DLD1 (cell line): ENCODE measurements around the gene RNGTT.

ENCODE experiments used
- in situ Hi-C: cut with HindIII; loops from 2 replicates; pipeline ENCODE4 v1.10.0; 2017; ENCODE audit warnings: low sequenced_read_pairs

RNGTT gene

GRCh38 chr6:88619951-88620350 is 343.5 kb downstream of the RNGTT start:
- in situ Hi-C loops: no loop called here

GRCh38 chr6:88616380-88616779 is 347.0 kb downstream of the RNGTT start:
- in situ Hi-C loops: no loop called here

- in situ Hi-C loops: no loop called here
Measured at GRCh38 chr6:88614316-88614877, 349.0 kb downstream of the RNGTT start.

GRCh38 chr6:88612631-88613030 is 350.8 kb downstream of the RNGTT start:
- in situ Hi-C loops: no loop called here

- in situ Hi-C loops: no loop called here
Measured at GRCh38 chr6:88611721-88612120, 351.7 kb downstream of the RNGTT start.

GRCh38 chr6:88609983-88610382 is 353.4 kb downstream of the RNGTT start:
- in situ Hi-C loops: no loop called here

GRCh38 chr6:88605271-88605670 is 358.1 kb downstream of the RNGTT start:
- in situ Hi-C loops: no loop called here

- in situ Hi-C loops: no loop called here
Measured at GRCh38 chr6:88599571-88599970, 363.8 kb downstream of the RNGTT start.

GRCh38 chr6:88596801-88597200 is 366.6 kb downstream of the RNGTT start:
- in situ Hi-C loops: no loop called here

- in situ Hi-C loops: no loop called here
Measured at GRCh38 chr6:88588938-88589337, 374.5 kb downstream of the RNGTT start.

GRCh38 chr6:88587150-88587520 is 376.3 kb downstream of the RNGTT start:
- in situ Hi-C loops: no loop called here

GRCh38 chr6:88586371-88587149 is 376.9 kb downstream of the RNGTT start:
- in situ Hi-C loops: no loop called here

- in situ Hi-C loops: no loop called here
Measured at GRCh38 chr6:88585276-88585692, 378.1 kb downstream of the RNGTT start.

- in situ Hi-C loops: no loop called here
Measured at GRCh38 chr6:88584581-88585275, 378.7 kb downstream of the RNGTT start.

GRCh38 chr6:88577461-88577860 is 386.0 kb downstream of the RNGTT start:
- in situ Hi-C loops: no loop called here

- in situ Hi-C loops: no loop called here
Measured at GRCh38 chr6:88575536-88575935, 387.9 kb downstream of the RNGTT start.

GRCh38 chr6:88574651-88575050 is 388.8 kb downstream of the RNGTT start:
- in situ Hi-C loops: no loop called here

GRCh38 chr6:88574031-88574430 is 389.4 kb downstream of the RNGTT start:
- in situ Hi-C loops: no loop called here

- in situ Hi-C loops: no loop called here
Measured at GRCh38 chr6:88573561-88573960, 389.9 kb downstream of the RNGTT start.

GRCh38 chr6:88572449-88573139 is 390.8 kb downstream of the RNGTT start:
- in situ Hi-C loops: no loop called here

GRCh38 chr6:88569959-88570358 is 393.5 kb downstream of the RNGTT start:
- in situ Hi-C loops: no loop called here

GRCh38 chr6:88567696-88568095 is 395.7 kb downstream of the RNGTT start:
- in situ Hi-C loops: no loop called here
